Measurements from ENCODE around the gene HBP1.

Gene HBP1

DNA sequence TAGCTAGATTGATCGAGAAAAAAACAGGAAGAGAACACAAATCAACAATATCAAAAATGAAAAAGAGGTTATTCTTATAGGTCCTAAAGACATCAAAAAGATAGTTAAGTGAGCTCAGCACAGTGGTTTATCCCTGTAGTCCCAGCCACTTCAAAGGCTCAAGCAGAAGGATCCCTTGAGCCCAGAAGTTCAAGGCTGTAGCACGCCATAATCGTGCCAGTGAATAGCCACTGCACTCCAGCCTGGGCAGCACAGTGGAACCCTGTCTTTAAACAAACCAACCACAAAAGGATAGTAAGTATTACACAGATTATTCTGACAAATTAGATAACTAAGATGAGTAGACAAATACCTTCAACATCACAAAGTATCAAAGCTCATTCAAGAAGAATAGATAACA is 83.2 kb downstream of the HBP1 start:
- no peak for DNase-seq (ENCODE audit: extremely low spot score)
- ChIA-PET CTCF (interaction anchor here (1.8 kb wide), 1 partner anchor 26 kb away, joined by 4 read pairs; no protein-coding TSS in a partner anchor), POLR2A (interaction anchor here (0.6 kb wide), 1 partner anchor 125 kb away, joined by 4 read pairs; no protein-coding TSS in a partner anchor)
- TF ChIP-seq, protein P1, sequence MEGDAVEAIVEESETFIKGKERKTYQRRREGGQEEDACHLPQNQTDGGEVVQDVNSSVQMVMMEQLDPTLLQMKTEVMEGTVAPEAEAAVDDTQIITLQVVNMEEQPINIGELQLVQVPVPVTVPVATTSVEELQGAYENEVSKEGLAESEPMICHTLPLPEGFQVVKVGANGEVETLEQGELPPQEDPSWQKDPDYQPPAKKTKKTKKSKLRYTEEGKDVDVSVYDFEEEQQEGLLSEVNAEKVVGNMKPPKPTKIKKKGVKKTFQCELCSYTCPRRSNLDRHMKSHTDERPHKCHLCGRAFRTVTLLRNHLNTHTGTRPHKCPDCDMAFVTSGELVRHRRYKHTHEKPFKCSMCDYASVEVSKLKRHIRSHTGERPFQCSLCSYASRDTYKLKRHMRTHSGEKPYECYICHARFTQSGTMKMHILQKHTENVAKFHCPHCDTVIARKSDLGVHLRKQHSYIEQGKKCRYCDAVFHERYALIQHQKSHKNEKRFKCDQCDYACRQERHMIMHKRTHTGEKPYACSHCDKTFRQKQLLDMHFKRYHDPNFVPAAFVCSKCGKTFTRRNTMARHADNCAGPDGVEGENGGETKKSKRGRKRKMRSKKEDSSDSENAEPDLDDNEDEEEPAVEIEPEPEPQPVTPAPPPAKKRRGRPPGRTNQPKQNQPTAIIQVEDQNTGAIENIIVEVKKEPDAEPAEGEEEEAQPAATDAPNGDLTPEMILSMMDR (IDR thresholded peaks at IDR 0.05; ENCODE audit: control extremely low read depth, extremely low read depth, low read depth, missing control alignments), result no peak
